GM12801 (cell line): Measurements from ENCODE around the gene RPS15.

Source experiments
- CTCF ChIP-seq: IDR thresholded peaks from one replicate; pipeline ENCODE4 v1.5.1; 2011; ENCODE audit warnings: control low read depth; ENCODE audit not compliant: insufficient read length; ENCODE audit errors: extremely low read depth

RPS15 gene

GRCh38 chr19:1407528-1408299 is 30.5 kb upstream of the RPS15 start, which contains the start of gene DAZAP1:
DAZAP1 (plus strand) TSS chr19:1407586; CDS start chr19:1407774, 188 bp downstream.
- no peak for TF ChIP-seq CTCF

GRCh38 chr19:1408300-1409203 is 29.6 kb upstream of the RPS15 start:
- no peak for TF ChIP-seq CTCF

GRCh38 chr19:1409204-1410005 is 28.8 kb upstream of the RPS15 start:
- no peak for TF ChIP-seq CTCF

- no peak for TF ChIP-seq CTCF
Observed at GRCh38 chr19:1410136-1410786, 27.9 kb upstream of the RPS15 start.

GRCh38 chr19:1410789-1411188 is 27.4 kb upstream of the RPS15 start:
- TF ChIP-seq CTCF = no peak

- TF ChIP-seq CTCF = no peak
Observed at GRCh38 chr19:1411255-1412191, 26.7 kb upstream of the RPS15 start.
